ENCODE measurements around the gene USP4. TPM values are rescaled to one million over a fixed set of nuclear protein-coding genes. Genes with fewer than 3 reads are reported as not detected.

USP4 gene
- 10.6 to 14.4 TPM (median 13.4 TPM) in 5 replicates for total RNA-seq (2022; extraction: Qiagen RNA extraction; ENCODE audit: low read depth)

GRCh38 chr3:49339941-49340800 is at the start of gene USP4:
TSS of gene USP4 (minus strand) at chr3:49340053. CDS start at chr3:49340024, 29 bp downstream.

DNA sequence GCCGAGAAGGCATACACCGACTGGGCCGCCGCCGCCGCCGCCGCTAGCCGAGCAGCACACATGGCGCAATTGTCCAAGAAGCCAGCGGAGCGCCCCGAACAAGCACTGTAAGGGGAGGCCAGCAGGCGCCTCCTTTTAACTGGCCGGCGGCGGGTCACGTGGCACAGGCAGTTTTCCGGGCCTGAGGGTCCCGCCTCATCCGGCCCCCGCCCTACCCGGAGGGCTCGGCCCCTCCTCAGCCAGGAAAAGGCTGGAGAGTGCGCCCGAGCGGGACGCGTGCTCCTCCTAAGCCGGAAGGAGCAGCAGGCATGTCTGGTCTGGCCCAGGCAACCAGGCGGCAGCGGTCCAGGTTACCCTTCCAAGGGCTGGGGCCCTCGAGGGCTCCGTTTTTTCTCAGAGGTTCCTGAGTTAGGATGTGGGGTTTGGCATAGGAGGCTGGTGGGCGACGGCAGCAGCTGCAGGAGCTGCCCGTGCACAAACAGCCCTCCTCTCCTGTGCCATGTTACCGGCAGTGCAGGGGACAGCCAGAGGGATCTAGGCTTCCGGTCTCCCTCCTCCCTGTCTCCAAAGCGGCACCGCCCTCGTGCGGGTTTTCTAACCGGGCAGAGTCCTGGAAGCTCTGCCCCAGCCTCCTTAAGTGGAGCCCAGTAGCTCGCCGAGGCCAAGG is 18.5 kb upstream of the USP4 start, which contains the start of gene GPX1:
Gene GPX1, minus strand, starts transcription at position 137 of the 667 bp plus-strand sequence. Its CDS starts 75 bp downstream, at position 62.

DNA sequence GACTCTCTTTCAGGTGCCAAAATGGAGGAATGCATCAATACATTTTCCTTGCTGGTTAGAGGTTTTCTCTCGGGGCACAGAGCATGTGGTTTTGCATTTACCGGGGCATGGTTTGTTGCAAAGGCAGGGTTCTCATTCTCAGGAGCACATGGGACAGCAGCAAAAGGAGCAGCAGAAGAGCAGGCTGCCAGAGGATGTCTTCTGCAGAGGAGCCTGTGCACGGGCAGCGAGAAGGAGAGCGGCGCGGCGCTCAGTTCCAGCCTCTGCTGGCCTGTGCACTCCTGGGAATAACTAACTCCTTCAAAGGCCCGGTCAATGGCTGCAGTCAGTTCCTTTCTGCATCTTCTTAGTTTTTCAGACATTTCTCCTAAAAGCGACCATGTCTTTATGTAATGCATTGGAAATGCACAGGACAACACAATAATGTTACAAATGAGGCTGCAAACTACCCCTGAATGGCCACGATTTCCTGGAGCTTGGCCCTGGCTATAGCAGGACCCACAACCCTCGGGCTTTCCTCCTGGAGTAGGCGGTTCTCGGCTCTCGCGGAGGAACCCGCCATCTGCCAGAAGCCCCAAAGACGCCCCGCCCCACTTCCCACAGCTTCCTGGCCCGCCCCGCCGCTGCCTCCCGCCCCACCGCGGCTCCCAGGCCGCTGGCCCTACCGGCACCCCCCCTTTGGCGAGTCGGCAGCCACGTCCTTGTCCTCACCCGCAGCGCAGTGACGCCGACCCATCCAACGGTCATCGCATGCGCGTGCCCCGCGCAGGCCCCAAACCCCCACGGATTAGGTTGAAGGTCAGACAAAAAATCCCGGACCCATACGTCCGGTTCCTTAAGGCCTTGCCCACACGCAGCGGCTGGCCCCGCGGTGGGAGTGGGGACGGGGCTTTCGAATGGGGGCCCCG is 63.1 kb downstream of the USP4 start, which contains the start of gene C3orf62:
Gene C3orf62, minus strand, starts transcription at position 758 of the 908 bp plus-strand sequence. Its CDS starts 360 bp downstream, at position 398.

Other genes starting within 250 kb of the USP4 start
- 37.3 to 40.1 TPM (median 39.0 TPM) in 5 replicates for gene QRICH1, start 246.0 kb downstream of the USP4 start, total RNA-seq (2022; extraction: Qiagen RNA extraction; ENCODE audit: low read depth)
- gene QARS1, start 235.3 kb downstream of the USP4 start, total RNA-seq (2022; extraction: Qiagen RNA extraction; ENCODE audit: low read depth), result 128 to 155 TPM (median 153 TPM) in 5 replicates
- gene USP19, start 219.2 kb downstream of the USP4 start, total RNA-seq (2022; extraction: Qiagen RNA extraction; ENCODE audit: low read depth), result 18.7 to 24.8 TPM (median 23.0 TPM) in 5 replicates
- 64.3 to 97.2 TPM (median 88.8 TPM) in 5 replicates for gene LAMB2, start 207.0 kb downstream of the USP4 start, total RNA-seq (2022; extraction: Qiagen RNA extraction; ENCODE audit: low read depth)
- 10.6 to 14.9 TPM (median 12.9 TPM) in 5 replicates for gene CCDC71, start 173.7 kb downstream of the USP4 start, total RNA-seq (2022; extraction: Qiagen RNA extraction; ENCODE audit: low read depth)
- 3.1 to 7.0 TPM (median 4.6 TPM) in 5 replicates for gene KLHDC8B, start 168.5 kb downstream of the USP4 start, total RNA-seq (2022; extraction: Qiagen RNA extraction; ENCODE audit: low read depth)
- 1.4 to 2.4 TPM (median 2.1 TPM) in 5 replicates for gene C3orf62, start 62.8 kb downstream of the USP4 start, total RNA-seq (2022; extraction: Qiagen RNA extraction; ENCODE audit: low read depth)
- gene GPX1, start 18.3 kb upstream of the USP4 start, total RNA-seq (2022; extraction: Qiagen RNA extraction; ENCODE audit: low read depth), result 247 to 313 TPM (median 296 TPM) in 5 replicates
- 452 to 535 TPM (median 469 TPM) in 5 replicates for gene RHOA, start 71.9 kb upstream of the USP4 start, total RNA-seq (2022; extraction: Qiagen RNA extraction; ENCODE audit: low read depth)
- gene TCTA, start 72.4 kb upstream of the USP4 start, total RNA-seq (2022; extraction: Qiagen RNA extraction; ENCODE audit: low read depth), result 20.2 to 25.5 TPM (median 23.4 TPM) in 5 replicates
- 0.13 to 0.44 TPM (median 0.30 TPM) in 5 replicates for gene AMT, start 82.4 kb upstream of the USP4 start, total RNA-seq (2022; extraction: Qiagen RNA extraction; ENCODE audit: low read depth)
- gene NICN1, start 89.3 kb upstream of the USP4 start, total RNA-seq (2022; extraction: Qiagen RNA extraction; ENCODE audit: low read depth), result 5.0 to 6.9 TPM (median 6.1 TPM) in 5 replicates
- gene DAG1, start 130.2 kb upstream of the USP4 start, total RNA-seq (2022; extraction: Qiagen RNA extraction; ENCODE audit: low read depth), result 41.0 to 58.3 TPM (median 53.5 TPM) in 5 replicates
- 0.08 to 0.20 TPM (median 0.15 TPM) in 5 replicates for gene BSN, start 214.4 kb upstream of the USP4 start, total RNA-seq (2022; extraction: Qiagen RNA extraction; ENCODE audit: low read depth)

Measured in A549 treated with RU486 at 1 μM for 4 hours (cell line).